ENCODE results near the gene HDAC4.

Gene HDAC4

DNA sequence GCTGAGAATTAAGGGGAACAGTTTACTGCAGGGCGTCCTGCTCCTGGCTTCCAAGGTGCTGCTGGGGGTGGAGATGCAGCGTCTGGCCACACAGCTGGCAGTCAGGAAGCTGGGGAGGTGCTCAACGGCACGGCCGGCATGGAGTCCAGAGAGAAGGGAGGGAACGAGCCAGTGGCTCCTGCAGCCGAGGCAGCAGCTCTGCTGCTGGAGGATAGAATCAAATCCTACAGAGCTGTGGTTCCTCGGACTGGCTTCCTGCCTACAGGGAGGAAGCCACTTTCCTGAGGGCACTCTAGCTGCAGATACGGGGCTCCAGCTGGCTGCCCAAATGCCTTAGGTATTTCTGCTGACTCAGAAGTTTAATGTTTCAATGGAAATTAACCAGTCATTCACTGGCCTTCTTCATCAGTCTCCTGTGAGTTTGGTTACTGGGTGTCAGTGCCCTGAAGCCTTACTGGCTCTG, 286.7 kb downstream of the HDAC4 start:
- DNase-seq (ENCODE audit: low read depth in 3 of 3, low spot score in 1 of 3) = no peak

DNA sequence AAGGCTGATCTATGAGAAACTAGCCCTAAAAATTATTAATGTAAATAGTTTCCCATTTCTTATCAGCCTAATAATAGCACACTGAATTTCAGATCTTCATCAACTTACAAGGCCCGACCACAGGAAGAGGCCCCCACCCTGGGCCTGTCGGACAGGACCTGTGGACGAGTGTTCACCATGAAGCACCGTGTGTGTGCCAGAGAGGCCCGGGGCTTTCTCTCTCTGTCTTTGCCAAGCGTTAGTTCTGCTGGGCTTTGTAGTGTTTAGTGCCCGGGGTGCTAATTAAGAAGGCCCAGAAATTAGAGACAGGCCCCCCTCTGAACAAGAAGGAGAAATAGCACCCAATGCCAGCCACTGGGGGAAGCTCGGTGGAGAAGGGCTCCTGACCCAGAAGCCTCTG, 287.2 kb downstream of the HDAC4 start:
- DNase-seq (ENCODE audit: low read depth in 3 of 3, low spot score in 1 of 3) = no peak

DNA sequence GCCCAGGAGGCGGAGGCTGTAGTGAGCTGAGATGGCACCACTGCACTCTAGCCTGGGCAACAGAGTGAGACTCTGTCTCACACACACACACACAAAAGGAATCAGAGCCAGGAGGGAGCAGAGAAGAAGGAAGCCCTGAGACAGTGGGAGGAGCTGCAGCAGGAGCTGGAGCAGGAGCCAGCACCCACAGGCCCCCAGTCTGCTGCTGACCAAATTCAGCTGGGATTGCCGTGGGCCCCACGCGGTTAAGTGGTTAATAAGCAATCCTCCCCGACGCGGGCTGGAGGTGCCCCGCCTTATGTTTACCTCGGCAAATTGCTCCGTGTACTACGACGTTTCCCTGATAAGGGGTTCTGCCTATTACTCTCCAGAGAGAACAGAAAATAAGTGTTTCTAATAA, 287.6 kb downstream of the HDAC4 start:
- DNase-seq (ENCODE audit: low read depth in 3 of 3, low spot score in 1 of 3) = no peak

DNA sequence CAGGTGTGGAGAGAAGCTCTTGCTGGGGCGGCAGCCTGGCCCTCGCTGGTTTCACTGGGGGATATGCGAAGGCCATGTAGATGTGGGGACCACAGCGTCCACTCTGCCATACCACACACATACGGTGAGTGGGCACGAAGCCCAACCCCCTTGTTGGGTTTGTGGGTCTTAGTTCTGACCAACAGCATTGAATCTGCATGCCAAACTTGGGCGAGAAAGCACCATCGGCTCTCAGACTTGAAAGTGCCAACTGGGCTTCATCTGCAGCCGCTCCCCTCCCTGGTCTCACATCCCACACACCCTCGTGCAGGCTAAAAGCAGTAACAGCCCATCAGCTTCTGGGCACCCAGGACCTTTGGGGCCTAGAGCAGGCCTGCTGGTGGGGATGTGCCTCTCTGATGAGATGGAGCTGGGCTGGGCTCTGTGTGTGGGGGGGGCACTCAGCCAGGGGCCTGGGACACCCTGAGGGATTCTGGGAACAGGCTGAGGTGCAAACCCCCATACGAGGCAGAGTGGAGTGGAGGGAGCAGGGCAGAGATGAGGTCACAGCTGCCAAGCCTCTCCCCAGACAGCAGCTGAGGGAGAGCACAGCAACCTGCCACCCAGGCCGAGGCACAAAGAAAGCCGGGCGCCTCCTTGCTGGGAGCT, 288.6 kb downstream of the HDAC4 start:
- DNase-seq (ENCODE audit: low read depth in 3 of 3, low spot score in 1 of 3) = no peak

DNA sequence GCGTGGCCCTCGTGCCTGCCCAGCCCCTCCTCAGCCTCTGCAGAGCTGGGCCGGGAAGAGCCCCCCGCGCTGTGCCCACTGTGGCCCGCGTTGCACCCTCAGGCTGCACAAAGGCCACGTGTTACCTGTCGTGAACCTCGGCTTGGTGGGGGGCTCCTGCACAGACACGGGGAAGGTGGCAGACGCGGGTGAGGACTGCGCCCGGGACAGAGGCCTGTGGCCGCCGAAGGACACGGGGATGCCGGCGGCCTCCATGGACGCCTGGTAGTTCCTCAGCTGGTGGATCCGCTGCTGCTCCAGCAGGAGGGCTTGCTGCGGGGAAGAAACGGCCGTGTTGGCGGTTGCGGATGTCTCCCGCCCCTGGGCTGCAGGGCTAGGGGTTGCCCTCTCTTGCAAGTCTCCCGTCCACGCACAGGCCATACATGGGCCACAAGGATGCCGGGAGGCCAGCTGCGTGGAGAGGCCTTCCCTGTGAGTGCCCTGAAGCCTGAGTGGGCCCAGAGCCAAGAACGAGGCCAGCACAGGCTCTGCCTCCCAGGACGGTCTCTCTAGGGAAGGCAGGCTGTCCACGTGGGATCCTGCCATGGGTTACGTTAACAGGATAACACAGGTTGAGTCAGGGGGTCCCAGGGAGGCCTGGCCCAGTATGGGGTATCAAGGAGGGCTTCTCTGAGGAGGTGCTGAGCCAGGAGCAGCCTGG, 289.3 kb downstream of the HDAC4 start:
- no peak for DNase-seq (ENCODE audit: low read depth in 3 of 3, low spot score in 1 of 3)

DNA sequence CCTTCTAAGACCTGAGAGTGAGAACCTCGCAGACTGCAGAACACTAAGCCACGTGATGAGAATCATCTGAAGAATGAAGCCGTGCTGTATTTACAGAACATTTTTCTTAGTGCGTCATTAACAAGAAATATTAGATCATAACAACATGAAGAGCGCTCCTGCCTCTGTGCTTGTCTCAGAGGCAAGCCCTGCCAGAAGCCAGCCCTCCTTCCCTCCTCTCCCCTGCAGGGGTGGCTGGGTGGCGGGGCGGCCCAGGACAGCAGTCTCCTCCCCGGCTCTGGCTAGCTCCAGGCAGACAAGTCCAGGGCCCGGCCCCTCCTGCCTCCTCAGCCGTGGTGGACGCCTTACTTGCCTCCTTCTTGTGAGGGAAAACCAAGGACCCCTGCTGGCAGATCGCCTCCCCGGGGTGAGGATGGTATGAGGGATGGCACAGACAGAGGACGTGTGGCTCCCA, 290.2 kb downstream of the HDAC4 start:
- DNase-seq (ENCODE audit: low read depth in 3 of 3, low spot score in 1 of 3) = no peak

DNA sequence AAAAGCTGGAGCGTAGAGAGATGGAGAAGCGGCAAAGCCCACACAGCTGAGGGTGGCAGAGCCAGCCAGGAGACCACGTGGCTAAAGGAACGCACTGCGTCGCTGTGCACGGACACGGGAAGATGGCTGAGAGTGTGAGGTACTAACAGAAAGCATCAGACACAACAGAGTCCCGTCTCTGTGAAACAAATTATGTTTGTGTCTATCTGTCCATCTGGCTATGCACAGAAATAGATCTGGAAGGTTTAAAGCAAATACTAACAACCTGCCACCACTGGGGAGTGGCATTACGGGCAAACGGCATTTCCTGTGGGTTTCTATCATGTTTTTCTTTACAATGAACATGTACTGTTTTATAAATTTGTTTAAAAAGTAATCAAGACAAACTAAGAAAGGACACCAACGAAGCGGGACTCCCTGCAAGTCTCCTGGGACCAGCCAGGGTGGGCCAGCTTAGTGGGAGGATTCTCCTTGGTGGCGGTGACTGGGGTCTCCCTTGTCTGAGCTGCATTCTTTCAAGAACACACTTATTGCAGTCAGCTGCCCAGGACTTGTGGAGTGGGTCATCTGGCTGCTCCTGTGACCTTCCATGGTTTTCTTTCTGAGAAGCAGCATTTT, 290.8 kb downstream of the HDAC4 start:
- DNase-seq (ENCODE audit: low read depth in 3 of 3, low spot score in 1 of 3) = no peak

DNA sequence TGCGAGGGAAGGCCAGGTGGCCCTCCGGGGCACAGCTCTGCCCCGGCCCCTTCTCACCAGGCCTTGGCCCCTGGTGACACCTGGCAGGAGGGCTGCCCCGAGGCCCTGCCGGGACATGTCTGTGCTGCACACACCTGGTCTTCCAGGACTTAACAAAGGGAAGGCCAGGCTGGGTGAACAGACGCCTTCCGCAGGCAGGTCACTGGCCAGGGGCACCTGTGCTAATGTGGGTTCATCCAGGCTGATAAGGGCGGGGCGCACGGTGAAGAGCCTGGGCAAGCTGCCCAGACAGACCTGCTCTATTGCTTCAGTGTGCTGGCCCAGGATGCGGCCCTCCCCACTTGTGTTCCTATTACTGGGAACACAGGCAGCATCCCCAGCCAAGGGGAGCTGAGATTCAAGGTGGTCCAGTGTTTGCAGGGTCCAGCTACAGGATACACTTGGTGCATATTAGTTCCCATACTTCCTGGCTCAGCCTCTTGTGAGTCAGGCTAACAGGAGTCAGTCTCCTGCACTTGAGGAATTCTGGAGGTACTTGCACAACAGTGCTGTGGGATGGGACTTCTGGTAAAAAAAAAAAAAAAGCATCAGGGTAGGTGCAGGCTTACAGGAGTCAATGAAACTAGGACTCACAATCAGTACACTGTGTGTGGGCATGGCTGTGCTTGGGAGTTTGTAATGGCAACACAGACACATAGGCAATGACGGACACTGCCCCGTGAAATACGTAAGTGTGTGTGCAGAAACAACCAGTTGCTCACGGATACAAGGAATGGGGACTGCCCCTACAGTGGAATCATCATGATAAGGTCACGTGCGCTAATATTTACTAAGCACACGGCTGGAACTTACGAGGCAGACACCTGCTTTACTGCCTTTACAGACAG, 291.5 kb downstream of the HDAC4 start:
- no peak for DNase-seq (ENCODE audit: low read depth in 3 of 3, low spot score in 1 of 3)

DNA sequence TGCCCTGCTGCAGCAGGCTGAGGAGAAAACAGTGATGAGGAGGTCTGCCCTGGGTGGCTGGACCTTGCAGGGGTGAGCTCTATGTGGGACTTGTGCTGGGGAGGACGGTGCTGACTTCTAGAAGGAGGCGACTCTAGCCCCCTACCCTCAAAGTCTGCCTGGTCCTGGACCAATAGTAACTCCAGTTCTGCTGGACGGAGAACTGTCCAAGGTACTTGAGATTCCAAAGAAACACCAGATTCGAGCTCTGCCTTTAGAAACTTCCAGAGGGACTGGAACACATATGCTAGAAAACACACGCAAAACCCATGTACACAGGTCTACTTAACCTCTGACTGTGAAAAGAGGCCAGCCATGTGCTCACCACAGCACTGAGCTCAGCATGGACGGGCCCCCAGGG, 292.4 kb downstream of the HDAC4 start:
- DNase-seq (ENCODE audit: low read depth in 3 of 3, low spot score in 1 of 3) = no peak

DNA sequence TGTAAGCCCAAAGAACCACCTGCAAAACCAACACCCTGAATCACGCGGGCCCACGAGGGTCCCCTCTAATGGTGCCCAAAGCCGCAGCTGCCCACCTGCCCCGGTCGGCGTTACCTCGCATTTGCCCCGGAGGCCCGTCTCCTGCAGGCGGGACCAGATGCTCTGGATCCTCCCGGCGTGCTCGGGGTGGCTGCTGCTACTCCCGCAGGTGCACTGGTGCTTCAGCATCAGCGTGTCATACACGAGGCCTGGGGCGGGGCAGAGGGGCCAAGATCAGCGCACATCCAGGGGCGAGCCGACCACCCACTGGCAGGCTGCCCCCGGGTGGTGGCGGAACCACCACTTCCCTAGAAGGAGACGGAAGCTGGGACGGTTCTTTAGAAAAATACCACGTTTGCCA, 292.9 kb downstream of the HDAC4 start:
- DNase-seq (ENCODE audit: low read depth in 3 of 3, low spot score in 1 of 3) = no peak

DNA sequence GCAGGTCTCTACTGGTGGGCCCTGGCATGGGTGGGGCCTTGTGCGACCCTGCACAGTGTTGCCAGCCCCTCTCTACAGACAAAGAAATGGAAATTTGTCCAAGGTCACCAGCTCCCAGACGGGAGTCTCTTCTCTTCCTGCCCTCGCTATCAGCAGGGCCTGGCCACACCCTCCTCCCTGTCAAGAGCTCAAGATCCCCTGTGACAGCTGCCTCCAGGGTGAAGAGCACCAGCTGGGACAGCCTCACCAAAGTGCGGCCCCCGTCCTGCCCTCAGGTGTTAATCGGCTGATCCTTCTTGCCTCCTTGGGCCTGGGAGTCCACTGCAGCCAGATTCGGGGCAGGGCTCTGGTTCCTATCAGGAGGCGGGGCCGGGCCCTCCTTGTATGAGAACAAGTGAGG, 293.9 kb downstream of the HDAC4 start:
- no peak for DNase-seq (ENCODE audit: low read depth in 3 of 3, low spot score in 1 of 3)

DNA sequence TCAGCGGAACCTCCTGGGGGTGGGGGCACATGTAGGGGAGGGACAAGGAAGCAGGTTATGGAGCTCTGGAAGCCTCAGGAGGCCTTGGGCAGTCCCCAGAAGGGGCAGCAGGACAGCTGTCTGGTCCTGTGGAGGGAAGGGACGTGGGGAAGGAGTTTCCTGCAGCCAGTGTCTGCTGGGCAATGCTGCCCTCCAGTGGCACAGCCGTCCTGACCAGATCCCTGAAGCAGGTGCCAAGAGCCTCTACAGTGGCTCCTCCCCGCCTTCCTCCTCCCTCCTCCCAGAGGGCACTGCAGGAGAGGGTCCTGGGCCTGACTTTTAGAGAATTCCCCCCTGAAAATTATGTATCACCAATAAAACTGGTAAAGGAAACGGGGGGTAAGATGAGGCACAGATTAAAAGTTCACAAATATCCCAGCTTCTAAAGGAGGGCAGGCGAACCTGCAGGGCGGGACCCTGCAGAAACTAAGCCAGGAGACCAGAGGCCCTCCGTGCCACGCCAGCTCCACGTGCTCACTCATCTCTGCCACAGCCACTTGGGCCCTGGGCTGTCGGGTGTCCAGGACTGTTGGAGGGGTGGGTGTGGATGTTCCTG, 294.4 kb downstream of the HDAC4 start:
- DNase-seq (ENCODE audit: low read depth in 3 of 3, low spot score in 1 of 3) = no peak

DNA sequence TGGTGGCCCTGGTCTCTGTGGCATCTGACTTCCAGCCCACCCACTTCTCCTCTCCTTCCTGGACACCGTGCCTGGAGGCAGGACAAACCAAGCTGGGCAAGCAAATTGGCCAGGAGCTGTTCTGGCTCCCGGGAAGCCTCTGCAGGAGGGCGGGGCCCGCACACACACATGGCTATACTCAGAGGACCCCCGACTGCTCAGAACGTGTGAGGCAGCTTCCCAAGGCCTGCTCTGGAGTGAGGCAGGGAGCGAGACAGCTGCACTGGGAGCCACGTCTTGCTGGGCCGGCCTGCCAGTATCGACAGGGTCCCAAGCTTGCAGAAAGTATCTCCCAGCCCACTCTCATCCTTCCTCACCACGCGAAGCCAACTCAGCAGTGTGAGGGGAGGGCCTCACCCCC, 295.6 kb downstream of the HDAC4 start:
- DNase-seq (ENCODE audit: low read depth in 3 of 3, low spot score in 1 of 3) = no peak

DNA sequence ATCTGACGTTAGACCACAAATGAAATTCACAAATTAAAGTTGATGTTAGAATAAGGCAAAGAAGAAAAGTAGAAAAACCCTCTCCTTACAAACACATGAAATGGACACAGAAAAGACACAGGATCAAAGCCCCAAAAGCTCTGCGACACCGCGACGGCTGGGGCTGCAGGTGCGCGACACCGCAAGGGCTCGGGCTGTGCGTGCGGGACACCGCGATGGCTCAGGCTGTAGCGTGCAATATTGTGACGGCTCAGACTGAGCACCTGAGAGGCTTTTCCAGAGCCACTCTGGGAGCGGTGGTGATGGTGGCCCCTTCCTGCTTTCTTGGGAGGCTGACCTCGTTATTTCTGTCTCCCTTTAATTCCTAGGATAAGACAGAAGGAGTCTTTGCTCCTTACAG, 296.0 kb downstream of the HDAC4 start:
- no peak for DNase-seq (ENCODE audit: low read depth in 3 of 3, low spot score in 1 of 3)

DNA sequence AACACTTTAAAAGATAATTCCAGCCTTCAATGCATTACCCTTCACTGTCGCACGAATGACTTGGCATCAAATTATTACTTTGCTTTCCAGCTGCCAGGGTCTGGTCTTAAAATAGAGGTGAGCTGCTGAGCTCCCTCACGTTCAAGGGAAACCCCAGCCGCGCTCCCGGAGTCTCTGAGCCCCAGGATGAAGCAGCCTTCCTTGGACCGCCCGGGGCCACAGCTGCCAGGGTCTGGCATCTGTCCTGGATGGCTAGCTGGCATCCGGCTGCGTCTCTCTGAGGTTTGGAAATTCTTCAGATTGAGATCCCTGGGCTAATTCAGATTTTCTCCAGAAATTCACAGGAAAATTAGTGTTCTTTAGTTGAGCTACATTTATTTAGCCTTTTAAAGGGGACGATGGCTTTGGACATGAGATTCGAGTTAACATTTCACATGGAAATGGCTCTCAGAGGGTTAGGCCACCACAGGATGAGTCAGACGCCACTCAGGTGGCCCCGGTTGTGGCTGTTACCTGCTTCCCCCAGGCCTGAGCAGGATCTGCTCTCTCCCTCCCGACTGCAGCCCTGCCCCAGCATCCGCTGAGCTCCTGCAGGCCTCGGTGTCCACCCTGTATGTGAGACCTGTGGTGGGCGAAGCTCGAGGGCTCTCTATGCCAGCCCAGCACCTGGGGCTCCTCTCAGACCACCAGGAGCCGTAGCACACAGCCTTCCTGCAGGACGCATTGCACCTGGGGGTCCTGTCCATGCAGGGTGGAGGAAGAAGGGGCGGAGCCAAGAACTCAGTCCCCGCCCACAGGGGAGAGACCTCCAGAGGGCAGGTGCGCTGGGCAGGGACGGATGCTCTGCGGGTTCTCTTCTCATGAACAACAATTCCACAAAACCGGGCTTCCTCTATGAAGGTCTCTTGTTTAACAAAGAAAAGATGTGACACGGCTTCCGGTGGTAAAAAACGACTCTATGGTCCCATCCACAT, 297.4 kb downstream of the HDAC4 start:
- no peak for DNase-seq (ENCODE audit: low read depth in 3 of 3, low spot score in 1 of 3)

DNA sequence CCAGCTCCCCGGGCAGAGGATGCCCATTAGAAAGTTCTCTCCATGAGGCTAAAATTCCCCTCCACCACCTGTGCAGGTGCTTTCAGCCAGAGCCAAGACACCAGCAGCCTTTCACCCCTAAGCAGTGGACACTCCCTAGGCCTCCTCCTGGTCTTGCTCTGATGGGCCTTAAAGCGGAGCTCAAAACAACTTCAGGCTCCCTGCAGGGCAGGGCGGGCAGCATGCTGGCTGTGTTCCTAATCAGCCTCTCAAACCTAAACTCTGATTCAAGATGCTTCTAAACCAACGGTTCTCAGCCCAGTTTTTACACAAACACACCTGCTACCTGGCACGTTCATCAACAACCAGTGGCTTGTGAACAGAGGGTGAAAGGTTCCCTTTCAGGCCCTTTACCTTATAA, 298.6 kb downstream of the HDAC4 start:
- no peak for DNase-seq (ENCODE audit: low read depth in 3 of 3, low spot score in 1 of 3)

DNA sequence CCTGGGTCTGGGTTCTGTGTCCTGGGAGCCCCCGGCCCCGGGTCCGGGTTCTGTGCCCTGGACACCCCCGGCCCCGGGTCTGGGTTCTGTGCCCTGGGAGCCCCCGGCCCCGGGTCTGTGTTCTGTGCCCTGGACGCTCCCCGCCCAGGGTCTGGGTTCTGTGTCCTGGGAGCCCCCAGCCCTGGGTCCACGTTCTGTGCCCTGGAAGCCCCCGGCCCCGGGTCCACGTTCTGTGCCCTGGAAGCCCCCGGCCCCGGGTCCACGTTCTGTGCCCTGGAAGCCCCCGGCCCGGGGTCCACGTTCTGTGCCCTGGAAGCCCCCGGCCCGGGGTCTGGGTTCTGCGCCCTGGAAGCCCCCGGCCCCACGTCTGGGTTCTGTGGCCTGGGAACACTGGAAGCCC, 299.0 kb downstream of the HDAC4 start:
- no peak for DNase-seq (ENCODE audit: low read depth in 3 of 3, low spot score in 1 of 3)

DNA sequence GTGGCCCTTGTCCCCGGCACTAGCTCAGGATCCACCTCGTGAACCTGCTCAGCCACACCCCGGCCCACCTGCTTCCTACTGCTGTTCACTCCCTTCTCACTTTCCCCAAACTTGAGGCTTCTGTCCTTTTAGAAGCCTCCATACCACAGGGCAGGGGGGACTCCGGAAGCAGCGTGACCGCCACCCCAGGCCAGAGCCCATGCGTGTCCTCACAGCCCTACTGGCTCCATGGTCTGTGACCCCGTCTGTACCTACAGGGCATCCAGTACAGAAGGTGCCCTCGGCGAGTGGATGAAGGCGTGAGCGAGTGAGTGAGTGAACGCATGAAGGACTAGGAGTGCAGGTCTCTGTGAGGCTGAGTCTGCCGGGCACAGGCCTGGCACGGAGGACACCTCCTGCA, 299.7 kb downstream of the HDAC4 start:
- no peak for DNase-seq (ENCODE audit: low read depth in 3 of 3, low spot score in 1 of 3)

DNA sequence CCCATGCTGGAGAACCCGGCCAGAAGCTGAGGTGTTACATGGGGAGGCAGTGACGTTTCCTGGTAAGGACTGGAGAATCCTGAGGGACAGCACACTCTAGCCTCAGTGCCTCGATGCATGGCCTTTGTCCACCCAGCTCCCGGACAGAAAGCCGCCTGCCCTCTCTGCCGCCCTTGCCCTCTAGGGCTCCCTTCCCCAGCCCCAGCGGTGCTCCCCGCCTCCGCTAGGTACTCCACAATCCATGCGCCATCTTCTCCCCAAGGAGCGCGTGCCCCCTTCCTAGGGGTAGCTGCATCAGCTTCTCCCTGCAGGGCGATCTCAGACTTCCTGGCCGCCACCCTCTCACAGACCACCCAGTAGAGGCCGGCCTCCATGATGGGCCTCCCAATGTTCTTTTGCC, 301.3 kb downstream of the HDAC4 start:
- DNase-seq (ENCODE audit: low read depth in 3 of 3, low spot score in 1 of 3) = no peak
